T-helper 1 cell treated with Interleukin-12 subunit alpha and Interleukin-12 subunit beta and Interleukin-4 antibody, amounts not matched to agents 30 ng/mL and 1 ng/mL, for 36 hours (primary cell): Measurements from ENCODE around the gene UBE2Q2. TPM values are rescaled to one million over a fixed set of nuclear protein-coding genes. Genes with fewer than 3 reads are reported as not detected.
"Not testable (repeated sequence)": the region's sequence is repeated elsewhere in the genome, so short reads cannot be mapped to it uniquely, and the experiment has no call there.

Experiments used
- intact Hi-C: fragments of 100-400 bp; cut with micrococcal nuclease; formaldehyde crosslinking; loops from one replicate; pipeline ENCODE4 v1.15.1; 2024
- total RNA-seq: library from RNA; stranded (reverse); gene quantifications from 2 replicates; pipeline ENCODE4 v1.2.3, GENCODE V29; 2022

Gene UBE2Q2
- total RNA-seq, 1 donor from 2014 or later, result 29.6 TPM

GRCh38 chr15:75864213-75865059, 21.2 kb downstream of the UBE2Q2 start:
- intact Hi-C loops, result no loop called here

GRCh38 chr15:75866045-75866444, 22.8 kb downstream of the UBE2Q2 start:
- intact Hi-C loops, result not testable (repeated sequence)

DNA sequence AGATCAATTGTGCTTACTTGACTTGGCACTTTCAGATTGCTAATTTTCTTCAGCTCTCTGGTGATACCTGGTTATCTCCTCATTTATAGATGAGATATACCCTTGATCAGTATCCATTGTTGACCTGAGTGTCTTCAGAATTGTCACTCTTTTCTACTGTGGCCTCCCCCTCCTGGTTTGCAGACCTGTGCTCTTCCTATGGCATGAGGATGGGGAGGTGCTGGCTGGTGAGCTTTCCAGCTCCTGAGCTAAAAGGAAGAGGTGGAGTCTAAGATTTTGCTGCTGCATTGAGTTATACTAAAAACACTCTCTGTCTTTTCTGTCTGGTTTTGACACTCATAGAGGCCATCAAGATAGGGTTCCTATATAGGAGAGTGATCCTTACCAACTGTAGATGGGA, 23.7 kb downstream of the UBE2Q2 start:
- intact Hi-C loops, result no loop called here

DNA sequence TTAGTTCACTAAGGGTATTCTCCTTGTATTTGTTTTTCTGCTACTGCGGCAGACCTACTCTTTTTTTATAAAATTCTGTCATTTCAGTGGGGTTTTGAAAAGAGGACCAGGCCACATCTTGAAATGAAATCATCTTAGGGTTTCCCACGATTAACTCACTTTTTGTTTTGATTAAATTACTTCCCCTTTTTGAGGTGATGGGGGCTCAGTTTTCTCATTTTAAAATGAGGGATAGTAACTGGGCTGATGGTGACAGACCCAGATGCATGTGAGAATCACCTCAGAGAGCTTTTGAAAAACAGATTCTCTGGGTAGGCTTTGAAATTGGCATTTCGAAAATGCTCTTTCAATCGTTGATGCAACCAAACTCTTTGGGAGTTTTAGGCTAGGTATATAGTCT, 24.2 kb downstream of the UBE2Q2 start:
- intact Hi-C loops, result no loop called here

DNA sequence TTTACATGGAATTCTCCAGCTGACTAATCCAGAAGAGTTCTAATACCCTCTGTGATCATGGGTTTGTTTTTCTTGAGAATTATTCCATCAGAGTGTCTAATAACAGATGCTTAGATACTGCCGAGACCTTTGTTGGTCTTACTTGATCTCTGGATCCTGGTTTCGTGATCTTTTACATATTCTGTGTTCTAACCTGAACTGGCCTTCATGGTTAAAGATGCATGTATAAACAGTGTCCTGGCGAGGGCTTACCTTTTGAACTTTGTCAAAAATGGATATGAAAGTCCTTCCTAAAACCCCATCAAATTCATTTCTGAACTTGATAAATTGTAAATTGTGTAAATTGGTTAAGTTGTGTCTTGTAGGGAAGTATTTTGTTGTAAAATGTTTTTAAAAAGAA, 24.8 kb downstream of the UBE2Q2 start:
- intact Hi-C loops, result no loop called here

DNA sequence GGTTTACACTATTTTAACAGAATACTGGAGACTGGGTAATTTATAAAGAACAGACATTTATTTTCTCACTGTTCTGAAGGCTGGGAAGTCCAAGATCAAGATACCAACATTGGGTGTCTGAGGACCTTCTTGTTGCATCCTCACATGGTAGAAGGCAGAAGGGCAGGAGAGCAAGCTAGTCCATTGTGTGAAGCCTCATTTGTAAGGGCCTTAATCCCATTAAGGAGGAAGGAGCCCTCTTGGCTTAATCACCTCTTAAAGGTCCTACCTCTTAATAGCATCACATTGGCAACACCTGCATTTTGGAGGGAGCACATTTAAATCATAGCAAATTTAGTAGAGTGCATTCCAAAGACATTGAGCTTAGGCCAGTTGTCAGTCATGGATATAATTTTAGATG, 26.2 kb downstream of the UBE2Q2 start:
- intact Hi-C loops, result no loop called here

DNA sequence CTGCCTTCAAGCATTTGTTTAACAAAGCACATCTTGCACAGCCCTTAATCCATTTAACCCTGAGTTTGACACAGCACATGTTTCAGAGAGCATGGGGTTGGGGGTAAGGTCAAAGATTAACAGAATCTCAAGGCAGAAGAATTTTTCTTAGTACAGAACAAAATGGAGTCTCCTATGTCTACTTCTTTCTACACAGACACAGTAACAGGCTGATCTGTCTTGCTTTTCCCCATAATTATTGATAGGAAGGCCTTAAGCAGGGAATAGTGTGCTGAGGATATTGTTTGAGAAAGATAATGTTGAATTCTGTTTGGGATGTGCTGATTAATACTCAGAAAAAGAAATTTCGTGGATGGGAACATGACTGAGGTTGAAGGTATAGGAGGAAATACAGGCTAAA, 28.3 kb downstream of the UBE2Q2 start:
- intact Hi-C loops, result not testable (repeated sequence)

DNA sequence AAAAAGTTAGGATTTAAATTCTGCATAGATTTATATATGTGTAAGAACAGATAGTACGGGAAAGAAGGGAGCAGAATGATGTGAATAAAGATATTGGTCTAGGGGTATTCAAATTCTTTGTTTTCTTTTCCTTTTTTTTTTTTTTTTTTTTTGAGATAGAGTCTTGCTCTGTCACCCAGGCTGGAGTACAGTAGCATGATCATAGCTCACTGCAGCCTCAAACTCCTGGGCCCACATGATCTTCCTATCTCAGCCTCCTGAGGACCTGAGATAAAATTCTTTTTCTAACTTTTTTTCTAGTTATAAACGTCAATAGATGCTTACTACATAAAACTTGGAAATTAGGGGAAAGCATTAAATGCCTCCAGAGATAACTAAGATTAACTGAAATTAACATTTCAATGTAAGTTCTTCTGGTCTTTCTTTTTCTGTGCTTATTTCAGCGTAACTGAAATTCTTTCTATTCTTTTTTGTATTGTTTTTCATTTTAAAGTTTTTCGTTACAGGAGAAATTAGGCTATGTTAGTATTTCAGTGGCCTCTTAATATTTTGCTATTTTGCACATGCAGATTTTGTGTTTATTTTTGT, 29.2 kb downstream of the UBE2Q2 start:
- intact Hi-C loops, result no loop called here

DNA sequence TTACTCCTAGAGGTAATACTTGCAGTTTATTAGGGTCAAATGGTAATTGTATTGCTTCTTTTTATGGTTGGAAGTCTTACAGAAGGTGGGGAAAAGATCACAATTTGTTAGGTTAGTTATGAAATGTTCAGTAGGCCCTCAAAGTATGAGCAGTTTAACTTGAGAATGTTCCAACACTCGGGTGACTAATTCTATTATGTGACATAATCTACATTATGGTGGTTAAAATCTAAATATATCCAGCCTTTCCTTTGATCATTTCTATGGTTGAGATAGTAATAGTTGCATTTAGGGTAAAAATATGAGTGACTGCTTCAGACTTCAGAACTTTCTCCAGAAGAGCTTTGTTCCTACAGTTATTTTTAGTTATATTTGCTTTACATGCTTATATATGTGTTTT, 40.8 kb downstream of the UBE2Q2 start:
- intact Hi-C loops, result no loop called here

- intact Hi-C loops, result no loop called here
Observed at GRCh38 chr15:75887178-75887577, 43.9 kb downstream of the UBE2Q2 start.

- intact Hi-C loops, result no loop called here
Observed at GRCh38 chr15:75891895-75892294, 48.6 kb downstream of the UBE2Q2 start.

DNA sequence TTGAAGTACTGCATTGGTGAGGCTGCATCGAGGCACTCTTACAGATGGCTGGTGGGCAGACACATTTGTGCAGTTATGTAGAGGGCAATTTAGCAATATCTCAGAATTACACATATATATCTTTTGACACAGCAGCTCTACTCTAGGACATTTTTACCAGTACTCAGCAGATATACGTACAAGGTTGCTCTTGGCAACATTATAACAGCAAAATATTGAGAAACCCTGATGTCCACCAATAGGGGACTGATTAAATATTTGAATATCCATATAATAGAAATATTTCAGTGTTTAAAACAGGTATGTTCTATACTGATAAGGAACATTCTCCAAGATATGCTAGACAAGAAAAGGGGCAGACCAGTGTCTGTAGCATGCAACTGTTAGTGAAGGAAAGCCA, 52.5 kb downstream of the UBE2Q2 start:
- intact Hi-C loops, result no loop called here

DNA sequence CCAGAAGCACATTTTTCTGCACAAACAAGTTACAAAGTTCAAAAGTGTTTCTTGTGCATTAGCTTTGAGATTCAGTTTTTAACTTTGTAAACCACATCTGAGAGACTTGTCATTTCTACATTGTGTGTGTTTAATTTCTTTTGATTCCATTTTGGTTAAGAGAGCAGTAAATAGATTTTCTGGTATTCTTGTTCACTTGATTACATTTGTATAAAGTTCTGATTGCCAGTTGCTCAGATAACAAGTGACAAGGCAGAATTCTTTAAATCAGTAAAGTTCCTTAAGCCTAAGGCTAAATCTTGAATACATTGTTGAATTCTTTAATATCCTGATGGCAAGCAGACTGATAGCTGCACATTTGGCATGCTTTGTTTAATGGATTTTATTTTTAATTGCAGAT, 57.3 kb downstream of the UBE2Q2 start:
- intact Hi-C loops, result loop anchor here (5.0 to 10.0 kb wide), 3 partner anchors 143 to 536 kb away; partner anchors contain the start of genes MAN2C1 and SIN3A

DNA sequence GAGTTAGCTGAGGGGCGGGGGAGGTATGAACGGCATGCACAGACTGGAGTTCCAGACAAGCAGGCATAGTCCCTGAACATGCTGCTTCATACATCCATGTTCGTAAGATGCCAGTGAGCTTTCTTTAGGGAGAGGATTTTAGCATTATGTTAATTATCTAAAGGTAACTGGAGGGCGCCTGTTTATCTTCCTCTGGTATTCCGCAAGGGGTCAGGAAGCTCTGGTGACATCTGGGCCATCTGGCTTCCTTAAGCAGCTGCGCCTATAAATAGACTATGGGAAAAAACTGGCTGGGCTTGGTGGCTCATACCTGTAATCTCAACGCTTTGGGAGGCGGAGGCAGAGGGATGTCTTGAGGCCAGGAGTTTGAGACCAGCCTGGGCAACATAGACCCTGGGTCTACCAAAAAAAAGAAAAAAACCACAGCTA, 58.9 kb downstream of the UBE2Q2 start:
- intact Hi-C loops, result loop anchor here (2.0 to 10.0 kb wide), 5 partner anchors 19 to 537 kb away; partner anchors contain the start of genes MAN2C1 and SIN3A

DNA sequence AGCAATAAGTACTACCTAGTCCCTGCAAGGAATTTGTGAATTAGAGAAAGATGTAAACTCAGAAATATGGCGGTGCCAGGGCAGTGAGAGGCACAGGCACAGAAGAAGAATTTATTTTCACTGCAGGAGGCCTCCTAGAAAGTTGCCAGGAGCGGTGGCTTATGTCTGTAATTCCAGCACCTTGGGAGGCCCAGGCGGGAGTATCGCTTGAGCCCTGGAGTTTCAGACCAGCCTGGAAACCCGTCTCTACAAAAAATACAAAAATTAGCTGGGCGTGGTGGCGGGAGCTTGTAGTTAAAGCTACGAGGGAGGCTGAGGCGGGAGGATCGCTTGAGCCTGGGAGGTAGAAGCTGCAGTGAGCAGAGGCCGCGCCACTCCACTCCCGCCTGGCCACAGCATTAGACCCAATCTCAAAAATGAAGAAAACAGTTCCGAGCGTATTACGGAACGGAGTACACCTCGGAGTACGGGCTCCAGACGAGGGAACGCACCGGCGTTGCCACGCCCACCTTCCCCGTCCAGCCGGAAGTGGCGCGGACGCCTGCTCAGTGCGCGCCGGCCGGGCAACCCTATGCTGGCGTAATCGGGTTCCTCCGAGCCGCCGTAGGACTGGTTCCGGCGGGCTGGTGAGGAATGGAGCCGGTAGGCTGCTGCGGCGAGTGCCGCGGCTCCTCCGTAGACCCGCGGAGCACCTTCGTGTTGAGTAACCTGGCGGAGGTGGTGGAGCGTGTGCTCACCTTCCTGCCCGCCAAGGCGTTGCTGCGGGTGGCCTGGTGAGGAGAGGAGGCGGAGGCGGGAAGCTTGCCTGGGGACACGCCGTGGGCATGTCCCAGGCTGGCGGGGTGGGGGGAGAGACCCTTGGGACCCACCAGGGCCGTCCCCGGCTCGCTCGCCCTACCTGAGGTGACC, 60.3 kb downstream of the UBE2Q2 start, which contains the start of gene FBXO22:
TSS of gene FBXO22 (plus strand) at position 548 of the 909 bp plus-strand sequence. CDS start at position 634, 86 bp downstream.
- intact Hi-C loops, result loop anchor here (1.0 to 10.0 kb wide), 7 partner anchors 21 to 539 kb away; partner anchors contain the start of genes MAN2C1, SIN3A, SNUPN and UBE2Q2

- intact Hi-C loops, result loop anchor here (10.0 kb wide), 1 partner anchor 540 kb away; the partner anchor contains the start of gene MAN2C1
Observed at GRCh38 chr15:75905231-75905630, 62.0 kb downstream of the UBE2Q2 start.

DNA sequence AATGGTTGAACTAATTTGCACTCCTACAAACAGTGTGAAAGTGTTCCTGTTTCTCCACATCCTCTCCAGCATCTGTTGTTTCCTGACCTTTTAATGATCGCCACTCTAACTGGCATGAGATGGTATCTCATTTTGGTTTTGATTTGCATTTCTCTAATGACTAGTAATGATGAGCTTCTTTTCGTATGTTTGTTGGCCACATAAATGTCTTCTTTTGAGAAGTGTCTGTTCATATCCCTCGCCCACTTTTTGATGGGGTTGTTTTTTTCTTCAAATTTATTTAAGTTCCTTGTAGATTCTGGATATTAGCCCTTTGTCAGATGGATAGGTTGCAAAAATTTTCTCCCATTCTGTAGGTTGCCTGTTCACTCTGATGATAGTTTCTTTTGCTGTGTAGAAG, 67.1 kb downstream of the UBE2Q2 start:
- intact Hi-C loops, result not testable (repeated sequence)

DNA sequence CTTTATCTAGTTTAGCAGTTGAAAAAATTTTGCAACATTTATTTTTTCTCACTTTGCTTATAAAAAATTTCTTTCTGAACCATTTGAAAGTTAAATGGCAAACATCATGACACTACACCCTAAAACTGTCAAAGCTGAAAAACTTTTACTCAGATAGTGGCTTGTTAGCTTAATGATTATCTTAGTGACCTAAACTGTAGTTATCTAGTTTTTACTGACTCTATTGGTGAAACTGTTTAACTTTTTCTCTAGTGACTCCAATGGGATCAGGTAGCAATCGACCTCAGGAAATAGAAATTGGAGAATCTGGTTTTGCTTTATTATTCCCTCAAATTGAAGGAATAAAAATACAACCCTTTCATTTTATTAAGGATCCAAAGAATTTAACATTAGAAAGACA, 73.7 kb downstream of the UBE2Q2 start:
- intact Hi-C loops, result no loop called here

DNA sequence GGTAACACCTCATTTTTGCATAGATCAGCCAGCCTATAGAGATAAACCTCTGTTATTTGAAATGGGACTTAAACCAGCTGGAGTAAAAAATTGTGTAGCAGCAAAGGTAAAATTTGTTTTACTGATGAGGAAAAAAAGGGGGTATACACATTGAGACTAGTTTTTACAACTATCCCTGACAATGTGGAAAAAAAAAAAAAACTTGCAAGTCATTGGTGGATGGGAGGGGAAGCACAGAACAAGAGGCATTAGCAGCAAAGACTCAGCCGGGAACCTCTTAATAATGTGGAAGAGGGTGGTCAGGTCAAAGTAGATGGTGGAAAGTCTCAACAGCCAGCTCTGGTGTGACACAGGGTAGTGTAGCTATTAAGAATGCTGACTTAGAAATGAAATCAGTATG, 74.9 kb downstream of the UBE2Q2 start:
- intact Hi-C loops, result no loop called here

GRCh38 chr15:75920079-75920478, 76.8 kb downstream of the UBE2Q2 start:
- intact Hi-C loops, result loop anchor here (2.0 to 5.0 kb wide), 2 partner anchors 118 to 191 kb away; no protein-coding TSS in a partner anchor
